HepG2 (cell line): ENCODE results near the gene ARHGAP4. TPM values are rescaled to one million over a fixed set of nuclear protein-coding genes. Genes with fewer than 3 reads are reported as not detected.

Experiments
- ATAC-seq: fragments of 200-7000 bp; cut with Tn5 transposase; 3 replicates; pipeline ENCODE4 v1.9.1; 2020; ENCODE audit warnings: mild to moderate bottlenecking, moderate library complexity
- BruUV-seq: library from RNA; stranded (reverse); fragments of 400-500 nt; replicated peaks from 2 replicates; lab custom pipeline; 2021; lab: Mats Ljungman, UMichigan
- CTCF ChIA-PET: fragments of 300-600 bp; formaldehyde crosslinking; extraction: SDS; loops from one replicate; lab custom pipeline; 2021; ENCODE audit warnings: low total read pairs, inconsistent platforms, low intra/inter-chr PET ratio; lab: Yijun Ruan, JAX
- POLR2A ChIA-PET: fragments of 350-600 bp; sonication (Branson Sonifier 250); formaldehyde crosslinking; loops from one replicate; lab custom pipeline; 2020; ENCODE audit warnings: antibody characterized with exemption, inconsistent platforms; lab: Yijun Ruan, JAX
- DNase-seq: peaks from one replicate; pipeline ENCODE4 v3.0.0-alpha.2; 2015; ENCODE audit warnings: low spot score
- FAIRE-seq: peaks from 3 replicates; lab custom pipeline; 2011; peaks lifted over from hg19 to GRCh38; lab: Jason Lieb, UNC
- H2AFZ ChIP-seq: one replicate; pipeline ENCODE4 v1.6.1; 2011; ENCODE audit warnings: low read length, inconsistent platforms
- H3K27ac ChIP-seq: fragments of 300-600 bp; 3 replicates; pipeline ENCODE4 v1.8.0; 2011; ENCODE audit warnings: mixed run types, mild to moderate bottlenecking, mixed read lengths, low read length, inconsistent platforms; ENCODE audit not compliant: insufficient read depth; ENCODE audit errors: extremely low read length
- H3K27me3 ChIP-seq, 2 experiments: fragments of 200-600 bp in 1 of 2; 2 replicates in 1 of 2; 3 replicates in 1 of 2; pipeline versions ENCODE4 v1.6.0 to v1.8.0; 2011; ENCODE audit warnings: low read length in 2 of 2, mild to moderate bottlenecking in 2 of 2, moderate library complexity in 2 of 2, inconsistent platforms in 1 of 2; ENCODE audit not compliant: insufficient read depth in 2 of 2, control insufficient read depth in 1 of 2
- H3K36me3 ChIP-seq, 2 experiments: fragments of 200-600 bp in 1 of 2; replicated peaks in 1 of 2; 2 replicates in 1 of 2; 3 replicates in 1 of 2; pipeline versions ENCODE4 v1.5.1 to v1.8.0; 2011; ENCODE audit warnings: low read length in 2 of 2, inconsistent platforms in 1 of 2; ENCODE audit not compliant: insufficient read depth in 2 of 2, control insufficient read depth in 1 of 2
- H3K4me1 ChIP-seq: 2 replicates; pipeline ENCODE4 v1.5.1; 2012; ENCODE audit warnings: low read length, inconsistent platforms; ENCODE audit not compliant: insufficient read depth
- H3K4me2 ChIP-seq: 2 replicates; pipeline ENCODE4 v1.6.0; 2011; ENCODE audit warnings: low read depth, low read length, inconsistent platforms
- H3K4me3 ChIP-seq, 3 experiments: fragments of 200-600 bp in 1 of 3; sonication (generic), shearing (Covaris generic) in 1 of 3; replicated peaks in 1 of 3; 2 replicates each; pipeline ENCODE4 v1.5.1; 2011 to 2016; ENCODE audit warnings: low read length in 3 of 3, inconsistent platforms in 2 of 3, low read depth in 2 of 3, mild to moderate bottlenecking in 2 of 3, control low read depth in 1 of 3, mixed read lengths in 1 of 3; ENCODE audit not compliant: insufficient read depth in 1 of 3
- H3K79me2 ChIP-seq: one replicate; pipeline ENCODE4 v1.6.1; 2011; ENCODE audit warnings: low read length, inconsistent platforms; ENCODE audit not compliant: insufficient read depth
- H3K9ac ChIP-seq: 2 replicates; pipeline ENCODE4 v1.6.0; 2011; ENCODE audit warnings: mild to moderate bottlenecking, low read depth, low read length, inconsistent platforms; ENCODE audit not compliant: insufficient read depth
- H3K9me3 ChIP-seq: 2 replicates; pipeline ENCODE4 v1.5.1; 2012; ENCODE audit warnings: mild to moderate bottlenecking, low read length
- H4K20me1 ChIP-seq: 2 replicates; pipeline ENCODE4 v1.6.0; 2011; ENCODE audit warnings: inconsistent platforms, mild to moderate bottlenecking, low read length, moderate library complexity; ENCODE audit not compliant: insufficient read depth
- CTCF ChIP-seq: sonication (generic); formaldehyde crosslinking; IDR thresholded peaks from 2 replicates; pipeline ENCODE4 v1.5.0; 2020; ENCODE audit warnings: mild to moderate bottlenecking, missing genetic modification reagents, moderate library complexity
- GABPB1 ChIP-seq: IDR thresholded peaks from 2 replicates; pipeline ENCODE4 v1.6.1; 2016; ENCODE audit warnings: mild to moderate bottlenecking, missing genetic modification reagents, moderate library complexity, missing compliant biosample characterization
- HDAC1 ChIP-seq: sonication (generic); formaldehyde crosslinking; IDR thresholded peaks from 2 replicates; pipeline ENCODE4 v1.5.1; 2020; ENCODE audit warnings: mild to moderate bottlenecking, missing genetic modification reagents
- TFAP4 ChIP-seq: sonication (generic); IDR thresholded peaks from 2 replicates; pipeline ENCODE4 v1.6.1; 2016; ENCODE audit warnings: low read depth, borderline replicate concordance
- TP53 ChIP-seq: sonication (generic); formaldehyde crosslinking; conservative IDR thresholded peaks from 2 replicates; pipeline ENCODE4 v1.4.0; 2020; ENCODE audit warnings: missing genetic modification reagents
- ZC3H4 ChIP-seq: sonication (generic); formaldehyde crosslinking; IDR thresholded peaks from 2 replicates; pipeline ENCODE4 v1.4.0; 2020; ENCODE audit warnings: missing genetic modification reagents, borderline replicate concordance
- ZNF33B ChIP-seq: sonication (generic); formaldehyde crosslinking; IDR thresholded peaks from 2 replicates; pipeline ENCODE4 v1.5.1; 2020; ENCODE audit warnings: mild to moderate bottlenecking, missing genetic modification reagents
- WGBS: methylation state at CpG from one replicate; pipeline ENCODE4 v1.1.6; 2017; ENCODE audit warnings: low lambda C conversion rate; 5-methylcytosine and 5-hydroxymethylcytosine counted together
- in situ Hi-C: cut with HindIII; loops from 2 replicates; pipeline ENCODE4 v1.10.0; 2017; ENCODE audit warnings: low pct_unique_long_range_greater_than_20kb; ENCODE audit not compliant: extremely low pct_ligation_motif_present
- intact Hi-C: fragments of 100-400 bp; cut with micrococcal nuclease; formaldehyde crosslinking; loops from one replicate; pipeline ENCODE4 v1.10.0; 2022; ENCODE audit not compliant: unreplicated experiment
- polyA plus RNA-seq, 8 experiments: library from polyadenylated mRNA; depleted of rRNA in 3 of 8; stranded (reverse) in 7 of 8; unstranded in 1 of 8; fragments of >200 nt; fragmentation: Illumina TruSeq in 4 of 8; extraction: Trizol in 4 of 8; gene quantifications; 2 replicates each; pipeline versions ENCODE4 v1.2.1 to v1.2.3, GENCODE V29; 2011 to 2016; ENCODE audit warnings: low read depth in 4 of 8, missing spikeins in 1 of 8, mixed read lengths in 1 of 8; ENCODE audit not compliant: insufficient read depth in 1 of 8
- total RNA-seq, 5 experiments: library from RNA; depleted of rRNA; stranded (reverse); fragments of >200 nt; fragmentation: Illumina TruSeq; extraction: Trizol; gene quantifications; 2 replicates each; pipeline ENCODE4 v1.2.3, GENCODE V29; 2016; ENCODE audit warnings: low read depth in 1 of 5
- TF ChIP-seq, protein P1 (sequence below): sonication (generic); formaldehyde crosslinking; IDR thresholded peaks from 2 replicates; pipeline ENCODE4 v1.9.0; 2022; ENCODE audit warnings: low read depth, missing genetic modification reagents
- TF ChIP-seq, protein P2 (sequence below): sonication (generic); formaldehyde crosslinking; IDR thresholded peaks from 2 replicates; pipeline ENCODE4 v1.9.0; 2022; ENCODE audit warnings: missing genetic modification reagents, mild to moderate bottlenecking, borderline replicate concordance

The ARHGAP4 gene
- total and polyA plus RNA-seq, 2 of the 13 experiments (the other 11 are each of a cell fraction or from before 2014, with no cell fraction given): 0.57 to 0.64 TPM

- TF ChIP-seq, protein P1, sequence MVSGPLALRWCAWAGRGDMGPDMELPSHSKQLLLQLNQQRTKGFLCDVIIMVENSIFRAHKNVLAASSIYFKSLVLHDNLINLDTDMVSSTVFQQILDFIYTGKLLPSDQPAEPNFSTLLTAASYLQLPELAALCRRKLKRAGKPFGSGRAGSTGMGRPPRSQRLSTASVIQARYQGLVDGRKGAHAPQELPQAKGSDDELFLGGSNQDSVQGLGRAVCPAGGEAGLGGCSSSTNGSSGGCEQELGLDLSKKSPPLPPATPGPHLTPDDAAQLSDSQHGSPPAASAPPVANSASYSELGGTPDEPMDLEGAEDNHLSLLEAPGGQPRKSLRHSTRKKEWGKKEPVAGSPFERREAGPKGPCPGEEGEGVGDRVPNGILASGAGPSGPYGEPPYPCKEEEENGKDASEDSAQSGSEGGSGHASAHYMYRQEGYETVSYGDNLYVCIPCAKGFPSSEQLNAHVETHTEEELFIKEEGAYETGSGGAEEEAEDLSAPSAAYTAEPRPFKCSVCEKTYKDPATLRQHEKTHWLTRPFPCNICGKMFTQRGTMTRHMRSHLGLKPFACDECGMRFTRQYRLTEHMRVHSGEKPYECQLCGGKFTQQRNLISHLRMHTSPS (CRISPR knock-in tag): peak; percentile 58; the same call in 1 of the 2 replicates
Measured at GRCh38 chrX:153974726-153975286, 48.7 kb upstream of the ARHGAP4 start (continued).

DNA sequence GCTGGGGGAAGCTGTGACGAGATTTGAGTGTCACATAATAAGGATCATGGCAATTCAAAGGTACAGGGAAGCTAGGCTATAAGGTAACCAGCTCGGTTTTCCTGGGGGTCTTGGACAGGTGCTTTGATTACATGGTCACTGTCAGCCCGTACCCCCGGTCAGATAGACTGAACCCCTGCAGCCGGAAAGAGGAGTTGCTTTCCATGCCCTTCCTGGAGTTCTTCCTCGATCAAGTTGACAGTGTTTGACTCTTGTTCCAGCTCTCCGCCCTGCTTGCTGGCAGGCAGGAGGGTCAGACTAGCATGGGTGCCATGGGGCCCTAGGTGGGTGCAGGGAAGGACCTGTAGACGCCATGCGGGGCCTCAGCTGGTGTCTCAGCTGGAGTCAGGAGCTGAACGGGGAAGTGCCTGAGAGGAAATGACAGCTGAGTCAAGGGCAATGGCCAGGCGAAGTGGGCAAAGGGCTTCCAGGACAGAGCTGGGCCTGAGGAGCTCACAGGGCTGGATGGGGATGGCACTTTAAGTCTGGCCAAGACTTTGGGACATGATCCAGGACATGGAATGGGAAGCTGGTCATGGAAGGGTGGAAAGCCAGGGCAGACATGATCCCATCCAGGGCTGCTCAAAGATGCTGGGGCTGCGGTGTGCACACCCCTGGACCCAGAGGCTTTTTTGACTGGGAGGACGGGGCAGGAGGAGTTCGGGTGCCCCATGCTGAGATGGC is 48.1 kb upstream of the ARHGAP4 start:
- Histone ChIP-seq H3K4me2 (peak overlapping the region; percentile 80), H3K4me1 (peaks cover 30% of the 10 kb centered on the region), H2AFZ (no peak overlapping the region), H3K9ac (peak overlapping the region; percentile 49), H3K36me3 (no peaks in the 10 kb centered on the region), H3K79me2 (peaks cover 25% of the 10 kb centered on the region), H4K20me1 (peaks cover 6% of the 10 kb centered on the region), H3K4me3 (peak overlapping the region in 1 of 3 experiments; percentile 90; a peak in 2 of 6 replicates), H3K27me3 (no peaks in the 10 kb centered on the region; a peak in 1 of 5 replicates), H3K9me3 (no peaks in the 10 kb centered on the region), H3K27ac (peak overlapping the region; percentile 95)
- in situ Hi-C loops (loop anchor here (5.0 kb wide), 1 partner anchor 38 kb away; no protein-coding TSS in a partner anchor), intact Hi-C loops (no loop called here)
- FAIRE-seq (no peak), DNase-seq (no peak), ATAC-seq (no peak)
- ChIA-PET POLR2A (interaction anchor here (0.7 to 6.3 kb wide), 5 partner anchors 11 to 64 kb away, joined by 3 to 54 read pairs (median 5); no protein-coding TSS in a partner anchor), CTCF (no interaction called here)
- 62% methylated on average over 7 of the region's 14 CpGs for WGBS
- no TSS peak for BruUV-seq
- TF ChIP-seq ZC3H4 (CRISPR knock-in tag) (peak; percentile 78; the same call in 1 of the 2 replicates), HDAC1 (CRISPR knock-in tag) (0 out of 2 replicates have a peak, but pooled peaks have one; percentile 14), GABPB1 (0 out of 2 replicates have a peak, but pooled peaks have one; percentile 2), TP53 (CRISPR knock-in tag) (no peak), CTCF (CRISPR knock-in tag) (no peak), TFAP4 (peak; percentile 74; the same call in 1 of the 2 replicates), ZNF33B (CRISPR knock-in tag) (no peak)
- TF ChIP-seq, protein P2, sequence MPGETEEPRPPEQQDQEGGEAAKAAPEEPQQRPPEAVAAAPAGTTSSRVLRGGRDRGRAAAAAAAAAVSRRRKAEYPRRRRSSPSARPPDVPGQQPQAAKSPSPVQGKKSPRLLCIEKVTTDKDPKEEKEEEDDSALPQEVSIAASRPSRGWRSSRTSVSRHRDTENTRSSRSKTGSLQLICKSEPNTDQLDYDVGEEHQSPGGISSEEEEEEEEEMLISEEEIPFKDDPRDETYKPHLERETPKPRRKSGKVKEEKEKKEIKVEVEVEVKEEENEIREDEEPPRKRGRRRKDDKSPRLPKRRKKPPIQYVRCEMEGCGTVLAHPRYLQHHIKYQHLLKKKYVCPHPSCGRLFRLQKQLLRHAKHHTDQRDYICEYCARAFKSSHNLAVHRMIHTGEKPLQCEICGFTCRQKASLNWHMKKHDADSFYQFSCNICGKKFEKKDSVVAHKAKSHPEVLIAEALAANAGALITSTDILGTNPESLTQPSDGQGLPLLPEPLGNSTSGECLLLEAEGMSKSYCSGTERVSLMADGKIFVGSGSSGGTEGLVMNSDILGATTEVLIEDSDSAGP (CRISPR knock-in tag): 0 out of 2 replicates have a peak, but pooled peaks have one; percentile 28
